ENCODE data around the gene POMZP3. TPM values are rescaled to one million over a fixed set of nuclear protein-coding genes. Genes with fewer than 3 reads are reported as not detected.
"Not testable (repeated sequence)": the region's sequence is repeated elsewhere in the genome, so short reads cannot be mapped to it uniquely, and the experiment has no call there.

Gene POMZP3
- total and polyA plus RNA-seq, 4 donors, result 0.67 to 3.0 (median 1.8) TPM

DNA sequence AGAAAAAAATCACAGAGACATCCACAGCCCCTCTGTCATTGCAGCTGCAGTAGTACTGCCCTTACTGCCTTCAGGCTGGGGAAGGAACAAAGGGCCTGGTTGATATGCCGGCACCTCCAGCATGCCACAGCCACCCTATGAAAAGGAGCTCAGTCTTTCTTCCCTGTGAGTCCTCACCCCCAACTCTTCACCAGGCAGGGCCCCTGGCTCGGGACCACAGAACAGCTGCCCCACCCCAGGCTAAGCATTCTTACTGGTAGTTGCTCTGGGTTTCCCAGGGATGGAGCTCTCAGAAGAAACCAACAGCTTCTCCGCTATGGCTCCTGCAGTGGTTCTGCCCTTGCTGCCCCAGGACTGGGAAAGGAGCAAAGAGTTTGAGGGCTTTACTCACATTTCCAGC, 36.0 kb downstream of the POMZP3 start:
- H3K4me1 ChIP-seq (ENCODE audit: control insufficient read depth in 4 of 4, insufficient read depth in 4 of 4, low read length in 3 of 4); H3K4me3 ChIP-seq (ENCODE audit: low read depth in 1 of 3, low read length in 3 of 3); DNase-seq (ENCODE audit: low spot score); H3K27me3 ChIP-seq (ENCODE audit: control insufficient read depth in 4 of 4, insufficient read depth in 4 of 4, low read length in 3 of 4); H3K36me3 ChIP-seq (ENCODE audit: control insufficient read depth in 4 of 4, insufficient read depth in 3 of 4, low read depth in 1 of 4, low read length in 3 of 4); H3K9me3 ChIP-seq (ENCODE audit: control insufficient read depth in 4 of 4, low read length in 3 of 4); H3K27ac ChIP-seq (ENCODE audit: low read depth in 1 of 2, low read length in 2 of 2); H3K9ac ChIP-seq (ENCODE audit: low read depth in 1 of 2, low read length in 2 of 2): not testable (repeated sequence)
- WGBS, result 98% methylated on average over 3 of the region's 3 CpGs

DNA sequence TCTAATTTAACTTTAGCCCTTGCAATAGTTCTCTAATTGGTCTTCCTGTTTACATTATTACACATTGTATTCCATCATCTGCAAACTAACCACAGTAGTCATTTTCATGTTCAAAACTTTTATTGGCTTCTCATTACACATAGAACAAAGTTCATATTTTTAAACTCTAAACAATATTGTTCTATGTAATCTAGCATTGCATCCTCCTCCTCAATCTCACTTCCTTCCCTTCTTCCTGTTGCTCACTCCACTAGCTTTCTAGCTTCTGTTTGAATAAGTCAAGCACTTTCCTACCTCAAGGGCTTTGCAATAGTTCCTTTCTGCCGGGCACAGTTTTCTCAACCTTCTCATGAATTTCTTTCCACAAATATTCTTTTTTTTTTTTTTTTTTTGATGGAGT, 38.5 kb downstream of the POMZP3 start:
- not testable (repeated sequence) for H3K36me3 ChIP-seq (ENCODE audit: control insufficient read depth in 4 of 4, insufficient read depth in 3 of 4, low read depth in 1 of 4, low read length in 3 of 4); H3K27me3 ChIP-seq (ENCODE audit: control insufficient read depth in 4 of 4, insufficient read depth in 4 of 4, low read length in 3 of 4); H3K9ac ChIP-seq (ENCODE audit: low read depth in 1 of 2, low read length in 2 of 2); H3K4me3 ChIP-seq (ENCODE audit: low read depth in 1 of 3, low read length in 3 of 3); H3K9me3 ChIP-seq (ENCODE audit: control insufficient read depth in 4 of 4, low read length in 3 of 4); H3K4me1 ChIP-seq (ENCODE audit: control insufficient read depth in 4 of 4, insufficient read depth in 4 of 4, low read length in 3 of 4); DNase-seq (ENCODE audit: low spot score); H3K27ac ChIP-seq (ENCODE audit: low read depth in 1 of 2, low read length in 2 of 2)
- no CpG with 5 or more reads among the region's 1 CpG for WGBS

- 71% methylated on average over 2 of the region's 2 CpGs for WGBS
Observed at GRCh38 chr7:76586585-76587315, 40.3 kb downstream of the POMZP3 start.

GRCh38 chr7:76583636-76584281, 43.3 kb downstream of the POMZP3 start:
- not testable (repeated sequence) for DNase-seq (ENCODE audit: low spot score); H3K9ac ChIP-seq (ENCODE audit: low read depth in 1 of 2, low read length in 2 of 2); H3K9me3 ChIP-seq (ENCODE audit: control insufficient read depth in 4 of 4, low read length in 3 of 4)

More at GRCh38 chr7:76586585-76587315, 40.3 kb downstream of the POMZP3 start:
- DNase-seq (ENCODE audit: low spot score); H3K27ac ChIP-seq (ENCODE audit: low read depth in 1 of 2, low read length in 2 of 2); H3K4me3 ChIP-seq (ENCODE audit: low read depth in 1 of 3, low read length in 3 of 3); H3K9me3 ChIP-seq (ENCODE audit: control insufficient read depth in 4 of 4, low read length in 3 of 4); H3K9ac ChIP-seq (ENCODE audit: low read depth in 1 of 2, low read length in 2 of 2); H3K36me3 ChIP-seq (ENCODE audit: control insufficient read depth in 4 of 4, insufficient read depth in 3 of 4, low read depth in 1 of 4, low read length in 3 of 4); H3K27me3 ChIP-seq (ENCODE audit: control insufficient read depth in 4 of 4, insufficient read depth in 4 of 4, low read length in 3 of 4); H3K4me1 ChIP-seq (ENCODE audit: control insufficient read depth in 4 of 4, insufficient read depth in 4 of 4, low read length in 3 of 4): not testable (repeated sequence)

GRCh38 chr7:76582848-76583631, 44.0 kb downstream of the POMZP3 start:
- H3K4me1 ChIP-seq (ENCODE audit: control insufficient read depth in 4 of 4, insufficient read depth in 4 of 4, low read length in 3 of 4); H3K9me3 ChIP-seq (ENCODE audit: control insufficient read depth in 4 of 4, low read length in 3 of 4); H3K27me3 ChIP-seq (ENCODE audit: control insufficient read depth in 4 of 4, insufficient read depth in 4 of 4, low read length in 3 of 4); H3K36me3 ChIP-seq (ENCODE audit: control insufficient read depth in 4 of 4, insufficient read depth in 3 of 4, low read depth in 1 of 4, low read length in 3 of 4); H3K4me3 ChIP-seq (ENCODE audit: low read depth in 1 of 3, low read length in 3 of 3); DNase-seq (ENCODE audit: low spot score); H3K9ac ChIP-seq (ENCODE audit: low read depth in 1 of 2, low read length in 2 of 2): not testable (repeated sequence)
- 19% methylated on average over 1 of the region's 2 CpGs for WGBS
- H3K27ac ChIP-seq (ENCODE audit: low read depth in 1 of 2, low read length in 2 of 2), result peak overlapping the region in 1 of 2 donors; percentile 50

More at GRCh38 chr7:76583636-76584281, 43.3 kb downstream of the POMZP3 start:
- H3K4me1 ChIP-seq (ENCODE audit: control insufficient read depth in 4 of 4, insufficient read depth in 4 of 4, low read length in 3 of 4); H3K27me3 ChIP-seq (ENCODE audit: control insufficient read depth in 4 of 4, insufficient read depth in 4 of 4, low read length in 3 of 4); H3K36me3 ChIP-seq (ENCODE audit: control insufficient read depth in 4 of 4, insufficient read depth in 3 of 4, low read depth in 1 of 4, low read length in 3 of 4); H3K4me3 ChIP-seq (ENCODE audit: low read depth in 1 of 3, low read length in 3 of 3): not testable (repeated sequence)
- peak overlapping the region in 1 of 2 donors; percentile 50 for H3K27ac ChIP-seq (ENCODE audit: low read depth in 1 of 2, low read length in 2 of 2)
- 68% methylated on average over 5 of the region's 5 CpGs for WGBS
- peak; percentile 35 for TF ChIP-seq REST (IDR thresholded peaks at IDR 0.05)

- H3K4me1 ChIP-seq (ENCODE audit: control insufficient read depth in 4 of 4, insufficient read depth in 4 of 4, low read length in 3 of 4); H3K36me3 ChIP-seq (ENCODE audit: control insufficient read depth in 4 of 4, insufficient read depth in 3 of 4, low read depth in 1 of 4, low read length in 3 of 4); H3K4me3 ChIP-seq (ENCODE audit: low read depth in 1 of 3, low read length in 3 of 3); H3K9me3 ChIP-seq (ENCODE audit: control insufficient read depth in 4 of 4, low read length in 3 of 4); DNase-seq (ENCODE audit: low spot score); H3K27ac ChIP-seq (ENCODE audit: low read depth in 1 of 2, low read length in 2 of 2); H3K9ac ChIP-seq (ENCODE audit: low read depth in 1 of 2, low read length in 2 of 2); H3K27me3 ChIP-seq (ENCODE audit: control insufficient read depth in 4 of 4, insufficient read depth in 4 of 4, low read length in 3 of 4): not testable (repeated sequence)
- 47% methylated on average over 3 of the region's 3 CpGs for WGBS
Observed at GRCh38 chr7:76575919-76576655, 51.0 kb downstream of the POMZP3 start.
